CD4-positive, alpha-beta T cell treated with Interferon alpha-2 for 1 hour (primary cell): ENCODE data around the gene PTBP2.
A peak's percentile ranks its signal among the peaks of the same experiment; 100 is the strongest.
"Not testable (repeated sequence)": the region's sequence is repeated elsewhere in the genome, so short reads cannot be mapped to it uniquely, and the experiment has no call there.

ENCODE experiments used
- DNase-seq, 2 donors: peaks; one replicate each; pipeline ENCODE4 v3.0.0-alpha.2; 2020 to 2022

PTBP2 gene

DNA sequence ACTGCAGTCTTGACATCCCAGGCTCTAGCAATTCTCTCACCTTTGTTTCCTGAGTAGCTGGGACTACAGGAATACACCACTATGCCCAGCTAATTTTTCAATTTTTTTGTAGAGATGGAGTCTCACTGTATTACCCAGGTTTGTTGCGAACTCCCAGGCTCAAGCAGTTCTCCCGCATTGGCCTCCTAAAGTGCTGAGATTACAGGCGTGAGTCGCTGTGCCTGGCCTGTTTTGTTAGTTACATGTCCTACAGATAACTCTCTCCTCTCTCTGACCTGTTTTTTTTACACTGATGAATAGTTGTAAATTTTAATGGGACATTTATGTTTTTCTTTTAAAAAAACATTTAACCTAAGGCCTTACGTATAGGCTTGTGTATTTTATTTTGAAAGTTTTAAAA lies 19.8 kb downstream of the PTBP2 start:
- no peak for DNase-seq

DNA sequence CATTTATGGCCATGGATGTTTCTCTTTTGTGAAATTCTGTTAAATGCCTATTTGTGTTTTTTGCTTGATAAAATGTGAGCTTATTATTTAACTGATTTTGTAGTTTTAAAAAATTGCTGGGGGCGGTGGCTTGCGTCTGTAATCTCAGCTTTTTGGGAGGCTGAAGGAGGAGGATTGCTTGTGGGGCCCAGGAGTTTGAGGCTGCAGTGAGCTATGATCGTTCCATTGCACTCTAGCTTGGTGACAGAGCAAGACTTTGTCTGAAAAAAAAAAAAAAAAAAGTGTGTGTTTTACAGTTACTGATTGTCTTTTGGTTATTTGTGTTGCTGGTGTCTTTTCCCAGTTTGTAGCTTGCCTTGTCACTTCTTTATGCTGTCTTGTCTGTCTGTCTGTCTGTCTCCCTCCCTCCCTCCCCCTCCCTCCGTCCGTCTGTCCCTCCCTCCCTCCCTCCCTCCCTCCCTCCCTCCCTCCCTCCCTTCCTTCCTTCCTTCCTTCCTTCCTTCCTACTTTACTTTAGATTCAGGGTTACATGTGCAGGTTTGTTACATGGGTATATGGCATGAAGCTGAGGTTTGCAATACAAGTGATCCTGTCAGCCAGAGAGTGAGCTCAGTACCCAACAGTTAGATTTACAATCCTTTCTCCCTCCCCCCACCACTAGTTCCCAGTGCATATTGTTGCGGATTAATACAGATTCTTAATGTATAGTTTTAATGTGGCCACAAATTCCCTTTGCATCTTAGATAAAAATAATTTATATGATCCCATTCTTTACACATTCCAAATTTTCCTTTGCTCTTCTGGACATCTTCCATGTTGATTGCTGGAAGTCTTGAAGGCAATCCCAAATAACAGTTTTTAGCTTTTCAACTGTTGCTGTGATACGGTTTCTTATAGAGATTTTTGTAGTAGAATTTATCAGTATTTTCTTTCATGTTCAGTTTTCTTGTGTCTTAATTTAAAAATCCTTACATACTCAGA lies 25.1 kb downstream of the PTBP2 start:
- no peak for DNase-seq

DNA sequence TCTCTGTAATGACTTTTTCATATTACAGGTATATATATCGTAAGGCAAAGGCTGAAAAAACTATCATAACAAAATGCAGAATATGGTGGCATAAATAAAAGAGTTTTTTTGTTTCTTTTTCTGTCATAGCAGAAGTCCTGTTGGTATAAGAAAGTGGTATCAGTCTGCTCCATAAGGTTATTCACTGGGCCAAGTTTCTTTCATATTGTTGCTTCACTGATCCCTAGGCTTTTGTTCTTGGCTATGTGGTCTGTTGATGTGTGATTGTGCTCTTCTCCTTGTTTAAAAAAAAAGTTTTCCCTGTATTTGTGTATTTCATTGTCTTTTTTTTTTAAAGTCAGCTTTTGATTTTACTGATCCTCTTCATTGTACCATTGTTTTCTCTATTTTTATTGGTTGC lies 26.0 kb downstream of the PTBP2 start:
- no peak for DNase-seq

DNA sequence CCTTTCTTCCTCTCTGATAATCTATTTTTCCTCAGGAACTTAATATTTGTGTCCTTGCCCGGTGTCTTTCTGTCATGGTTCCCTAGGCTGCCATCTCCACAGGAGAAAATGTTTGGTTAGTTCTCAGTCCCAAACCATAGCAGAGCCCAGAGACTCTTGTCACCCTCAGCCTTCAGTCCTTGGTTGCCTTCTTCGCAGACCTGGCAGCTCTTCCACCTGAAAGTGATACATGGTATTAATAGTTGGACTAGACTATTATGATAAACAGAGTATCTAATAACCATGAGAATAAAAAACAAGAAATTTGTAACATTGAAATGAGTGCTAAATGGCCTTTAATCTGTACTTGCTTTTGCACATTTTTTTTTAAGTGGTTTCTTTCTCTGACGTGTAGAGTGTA lies 26.5 kb downstream of the PTBP2 start:
- no peak for DNase-seq

DNA sequence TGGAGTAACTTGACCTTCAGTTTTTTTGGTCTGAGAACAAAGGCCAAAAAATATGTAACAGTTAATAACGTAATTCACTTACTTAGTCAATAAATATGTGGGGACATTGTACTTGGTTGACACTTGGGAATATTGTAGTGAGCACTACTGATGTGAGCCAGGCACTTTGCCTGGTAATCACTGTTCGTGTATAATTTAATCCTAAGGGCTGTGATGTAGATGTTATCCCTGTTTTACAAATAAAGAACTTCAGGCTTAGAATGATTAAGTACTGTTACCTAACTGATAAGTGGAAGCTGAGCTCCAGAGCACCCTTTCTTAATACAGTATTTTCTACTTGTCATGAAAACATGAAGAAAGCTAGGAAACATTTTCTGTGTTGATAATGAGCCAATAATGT lies 28.0 kb downstream of the PTBP2 start:
- no peak for DNase-seq

DNA sequence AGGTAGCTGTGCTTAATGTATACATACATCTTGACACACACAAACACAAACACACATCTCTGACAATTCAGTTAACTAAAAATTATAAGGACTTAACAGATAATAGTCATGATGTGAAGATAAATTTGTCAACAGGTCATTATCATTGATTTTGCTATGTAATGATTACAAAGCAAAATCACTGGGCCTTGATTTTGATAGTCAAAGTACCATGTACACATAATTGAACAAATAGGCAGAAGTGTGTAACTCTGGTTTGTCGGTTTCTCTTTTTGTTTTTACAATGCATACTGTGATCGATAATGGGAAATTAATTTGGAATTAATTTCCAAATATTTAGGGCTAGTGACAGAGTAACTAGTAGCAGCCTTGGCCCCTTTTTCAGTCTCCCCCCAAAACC lies 30.8 kb downstream of the PTBP2 start:
- DNase-seq, result no peak

DNA sequence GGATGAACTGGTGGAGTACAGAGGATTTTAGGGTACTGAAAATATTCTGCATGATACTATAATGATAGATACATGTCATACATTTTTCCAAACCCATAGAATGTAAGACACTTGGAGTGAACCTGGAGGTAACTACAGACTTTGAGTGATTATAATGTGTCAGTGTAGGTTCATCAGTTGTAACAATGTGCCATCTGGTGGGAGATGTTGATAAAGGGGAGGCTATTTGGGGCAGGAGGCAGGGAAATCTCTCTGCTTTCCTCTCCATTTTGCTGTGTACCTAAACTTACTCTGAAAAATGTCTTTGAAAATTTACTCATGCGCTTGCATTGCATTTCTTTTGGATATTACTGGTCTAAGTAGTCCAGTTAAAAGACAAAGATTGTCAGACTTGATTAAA lies 35.2 kb downstream of the PTBP2 start:
- DNase-seq, result peak in 1 of 2 donors; percentile 9

DNA sequence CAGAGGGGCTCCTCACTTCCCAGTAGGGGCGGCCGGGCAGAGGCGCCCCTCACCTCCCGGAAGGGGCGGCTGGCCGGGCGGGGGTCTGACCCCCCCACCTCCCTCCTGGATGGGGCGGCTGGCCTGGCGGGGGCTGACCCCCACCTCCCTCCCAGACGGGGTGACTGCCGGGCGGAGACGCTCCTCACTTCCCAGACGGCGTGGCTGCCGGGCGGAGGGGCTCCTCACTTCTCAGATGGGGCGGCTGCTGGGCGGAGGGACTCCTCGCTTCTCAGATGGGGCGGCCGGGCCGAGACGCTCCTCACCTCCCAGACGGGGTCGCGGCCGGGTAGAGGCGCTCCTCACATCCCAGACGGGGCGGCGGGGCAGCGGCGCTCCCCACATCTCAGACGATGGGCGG lies 41.0 kb downstream of the PTBP2 start:
- DNase-seq, result not testable (repeated sequence)

DNA sequence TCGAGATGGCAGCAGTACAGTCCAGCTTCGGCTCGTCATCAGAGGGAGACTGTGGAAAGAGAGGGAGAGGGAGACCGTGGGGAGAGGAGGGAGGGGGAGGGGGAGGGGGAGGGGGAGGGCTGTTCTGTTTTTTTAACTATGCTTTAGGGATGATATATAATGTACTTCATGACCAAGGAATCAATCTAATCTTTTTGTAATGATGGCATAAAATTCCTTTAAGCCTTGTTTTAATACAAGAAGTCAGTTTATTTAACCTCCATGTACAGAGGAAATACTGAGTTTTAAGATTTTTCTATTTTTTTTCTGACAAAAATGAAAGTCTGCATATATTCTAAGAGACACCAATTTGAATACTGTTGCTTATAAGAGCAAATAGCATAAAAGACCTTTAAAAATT lies 41.9 kb downstream of the PTBP2 start:
- DNase-seq, result no peak

DNA sequence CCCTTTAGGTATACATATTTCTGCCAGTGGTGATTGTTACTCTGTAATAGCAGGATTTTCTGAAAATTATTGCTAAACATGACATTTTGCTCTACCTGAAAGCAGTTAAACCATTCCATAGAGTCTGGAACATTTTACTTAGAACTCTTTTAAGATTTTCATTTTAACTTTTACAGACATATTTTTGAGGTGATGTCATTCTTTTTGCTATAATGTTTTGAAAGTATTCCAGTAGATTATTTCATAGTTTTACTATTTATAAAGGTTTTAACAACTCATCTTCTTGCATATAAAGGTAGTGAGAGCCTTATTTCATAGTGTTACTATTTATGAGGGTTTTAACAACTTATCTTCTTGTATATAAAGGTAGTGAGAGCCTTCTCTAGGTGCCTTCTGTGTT lies 42.9 kb downstream of the PTBP2 start:
- no peak for DNase-seq

DNA sequence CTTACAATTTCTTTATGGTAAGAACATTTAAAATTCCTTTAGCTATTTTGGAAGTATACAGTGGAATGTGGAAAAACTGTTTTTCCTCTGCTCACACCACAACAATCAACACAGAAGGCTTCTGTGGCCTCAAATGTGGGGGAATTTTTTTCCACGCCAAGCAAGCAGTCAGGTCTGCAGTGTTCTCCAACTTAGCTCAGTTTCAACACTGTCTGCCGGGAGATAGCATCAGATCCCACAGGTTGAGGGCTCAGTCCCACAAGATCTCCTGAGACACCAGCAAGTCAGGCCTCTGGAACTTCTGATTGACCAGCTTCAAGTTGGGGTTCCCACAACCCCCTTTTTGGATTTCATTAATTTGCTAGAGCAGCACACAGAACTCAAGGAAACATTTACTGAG lies 50.3 kb downstream of the PTBP2 start:
- DNase-seq, result no peak

DNA sequence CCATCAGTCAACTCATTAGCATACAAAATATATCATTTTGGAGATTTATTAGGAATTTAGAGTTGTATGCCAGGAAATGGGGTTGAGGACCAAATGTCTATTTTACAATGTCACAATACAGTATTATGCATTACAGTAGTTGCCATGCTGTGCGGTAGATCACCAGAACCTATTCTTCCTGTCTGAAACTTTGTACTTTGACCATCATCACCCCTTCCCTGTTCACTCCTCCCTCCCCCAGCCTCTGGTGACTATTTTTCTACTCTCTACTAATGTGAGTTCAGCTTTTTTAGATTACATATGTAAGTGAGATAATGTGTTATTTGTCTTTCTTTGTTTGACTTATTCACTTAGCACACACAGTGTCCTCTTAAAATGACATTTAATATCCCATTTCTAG lies 50.8 kb downstream of the PTBP2 start:
- DNase-seq, result no peak

DNA sequence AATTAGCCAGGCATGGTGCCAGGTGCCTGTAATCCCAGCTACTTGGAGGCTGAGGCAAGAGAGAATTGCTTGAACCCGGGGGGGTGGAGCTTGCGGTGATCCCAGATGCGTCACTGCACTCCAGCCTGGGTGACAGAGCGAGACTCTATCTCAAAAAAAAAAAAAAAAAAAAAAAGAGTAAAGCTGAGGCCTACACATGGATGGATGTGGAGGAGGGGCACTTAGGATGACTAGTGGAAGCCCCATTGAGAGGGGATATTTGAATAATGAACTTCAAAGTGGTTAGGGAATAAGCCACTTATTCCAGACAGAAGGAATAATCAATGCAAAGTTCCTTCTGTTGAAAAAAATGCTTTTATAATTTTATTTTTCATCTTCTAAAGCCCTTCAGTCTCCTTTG lies 51.4 kb downstream of the PTBP2 start:
- no peak for DNase-seq

DNA sequence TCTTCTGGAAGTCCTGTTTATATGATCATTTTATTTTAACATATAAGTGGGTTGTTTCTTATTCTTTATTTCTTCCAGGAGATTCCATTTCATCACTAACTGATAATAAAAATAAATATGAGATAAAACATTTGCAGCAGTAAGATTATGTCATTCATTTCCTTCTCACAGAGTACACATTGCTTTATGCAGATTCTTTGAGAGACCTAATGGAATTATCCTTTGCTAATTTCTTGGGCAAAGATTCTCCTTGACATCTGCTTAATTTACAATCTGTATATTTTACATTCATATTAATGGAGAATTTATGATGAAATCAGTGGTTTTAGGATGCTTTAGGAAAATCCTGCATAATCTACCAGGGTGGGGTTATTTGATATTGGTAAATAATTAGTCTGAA lies 60.6 kb downstream of the PTBP2 start:
- no peak for DNase-seq

DNA sequence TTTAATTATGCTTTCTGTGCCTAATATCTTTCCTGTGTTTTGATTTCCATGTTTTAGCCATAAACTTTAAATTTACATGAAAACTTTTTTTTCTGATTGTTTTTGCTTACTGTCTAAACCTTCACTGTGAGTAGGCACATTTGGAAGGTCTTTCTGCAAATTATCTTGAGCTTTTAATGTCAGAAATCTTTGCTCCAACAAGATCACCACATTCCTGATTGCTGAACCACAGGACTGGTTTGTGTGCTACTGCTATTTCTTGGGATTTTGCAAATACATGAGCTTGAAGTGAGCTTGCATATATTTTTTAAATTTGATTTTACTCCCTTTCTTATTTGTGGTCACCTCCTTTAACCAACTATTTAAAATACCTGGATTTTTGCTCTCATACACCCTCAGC lies 61.3 kb downstream of the PTBP2 start:
- DNase-seq, result no peak

DNA sequence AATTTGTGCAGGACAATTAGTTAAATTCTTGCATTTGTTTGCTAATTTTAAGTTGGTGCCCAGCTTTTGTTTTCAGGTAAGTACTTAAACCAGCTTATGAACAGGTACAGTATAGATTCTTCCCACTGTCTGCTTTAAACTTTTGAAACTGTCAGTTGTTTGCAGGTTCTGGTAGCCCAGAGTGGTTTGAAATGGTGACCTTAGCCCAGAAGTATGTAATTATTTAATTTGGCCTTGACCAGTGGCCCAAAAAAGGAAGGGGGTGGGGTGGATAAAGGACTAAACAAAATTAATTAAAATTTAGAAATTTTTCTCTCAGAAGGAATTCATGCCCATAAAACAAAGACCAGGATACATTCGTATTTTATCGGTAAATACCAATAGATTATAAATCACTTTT lies 69.0 kb downstream of the PTBP2 start:
- DNase-seq, result no peak

DNA sequence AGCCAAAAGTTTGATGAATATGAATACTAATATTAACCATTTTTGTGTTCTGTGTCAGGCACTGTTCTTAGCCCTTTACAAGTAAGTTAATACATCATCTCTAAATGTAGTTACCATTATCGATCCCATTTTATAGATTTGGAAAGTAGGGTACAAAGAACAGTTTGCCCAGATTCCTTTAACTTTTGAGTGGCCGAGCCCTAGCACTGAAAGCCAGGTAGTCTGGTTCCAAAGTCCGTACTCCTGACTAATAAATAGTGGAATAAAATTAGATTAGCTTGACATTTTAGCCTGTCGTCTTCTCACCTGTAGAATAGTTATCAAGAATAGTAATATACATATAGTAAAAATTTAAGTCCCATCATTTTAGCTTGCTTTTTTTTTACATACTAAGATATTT lies 70.6 kb downstream of the PTBP2 start:
- DNase-seq, result no peak

DNA sequence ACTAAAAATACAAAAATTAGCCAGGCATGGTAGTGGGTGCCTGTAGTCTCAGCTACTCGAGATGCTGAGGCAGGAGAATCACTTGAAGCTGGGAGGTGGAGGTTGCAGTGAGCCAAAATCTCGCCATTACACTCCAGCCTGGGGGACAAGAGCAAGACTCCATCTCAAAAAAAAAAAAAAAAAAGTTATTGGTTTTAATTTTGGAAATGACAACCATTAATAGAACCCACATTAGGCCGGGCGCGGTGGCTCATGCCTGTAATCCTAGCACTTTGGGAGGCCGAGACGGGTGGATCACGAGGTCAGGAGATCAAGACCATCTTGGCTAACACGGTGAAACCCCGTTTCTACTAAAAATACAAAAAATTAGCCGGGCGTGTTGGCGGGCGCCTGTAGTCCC lies 80.1 kb downstream of the PTBP2 start:
- not testable (repeated sequence) for DNase-seq

DNA sequence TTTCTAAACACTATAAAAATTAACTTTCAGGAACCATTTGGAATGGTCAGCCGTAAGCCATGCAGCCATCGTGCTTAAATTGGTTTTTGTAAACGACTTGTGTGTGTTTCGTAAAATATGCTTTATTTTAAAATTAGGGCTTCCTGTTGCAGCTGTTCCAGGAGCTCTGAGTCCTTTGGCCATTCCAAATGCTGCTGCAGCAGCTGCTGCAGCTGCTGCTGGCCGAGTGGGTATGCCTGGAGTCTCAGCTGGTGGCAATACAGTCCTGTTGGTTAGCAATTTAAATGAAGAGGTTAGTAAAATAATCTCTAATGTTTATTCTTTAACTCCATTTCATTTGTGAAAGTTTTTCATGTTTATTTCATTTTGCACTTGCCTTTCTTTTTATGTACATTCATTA lies 83.1 kb downstream of the PTBP2 start:
- DNase-seq, result no peak

DNA sequence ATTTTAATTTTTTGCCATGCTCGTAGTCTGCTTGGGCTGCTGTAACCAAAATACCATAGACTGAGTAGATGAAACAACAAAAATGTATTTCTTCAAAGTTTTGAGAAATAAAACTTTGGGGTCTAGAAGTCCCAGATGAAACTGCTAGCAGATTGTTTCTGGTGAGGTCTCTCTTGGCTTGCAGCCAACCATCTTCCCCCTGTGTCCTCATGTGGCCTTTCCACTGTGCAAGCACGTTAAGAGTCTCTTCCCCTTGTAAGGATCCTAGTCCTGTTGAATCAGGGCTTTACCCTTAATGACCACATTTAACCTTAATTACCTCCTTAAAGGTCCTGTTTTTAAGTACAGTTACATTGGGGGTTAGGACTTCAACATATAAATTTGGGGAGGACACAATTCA lies 86.6 kb downstream of the PTBP2 start:
- DNase-seq, result no peak

DNA sequence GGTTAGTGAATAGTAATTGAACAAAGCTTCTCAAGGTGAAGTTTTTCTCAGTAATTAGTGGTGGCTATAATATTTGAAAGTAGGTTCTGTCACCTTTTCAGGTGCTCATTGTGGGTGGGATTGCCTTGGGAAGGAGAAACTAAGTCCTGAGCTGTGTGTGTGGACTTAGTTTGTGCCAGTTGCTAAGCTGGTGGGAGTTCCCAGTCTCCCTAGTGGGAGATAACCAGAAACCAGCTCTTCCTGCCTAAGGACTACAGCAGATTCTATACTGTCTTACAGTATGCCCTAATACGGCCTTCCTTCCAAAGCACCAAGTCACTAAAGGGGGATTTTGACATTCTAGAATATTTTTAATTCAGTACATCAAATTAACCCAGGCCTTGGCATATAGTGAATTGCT lies 94.3 kb downstream of the PTBP2 start:
- DNase-seq, result no peak

DNA sequence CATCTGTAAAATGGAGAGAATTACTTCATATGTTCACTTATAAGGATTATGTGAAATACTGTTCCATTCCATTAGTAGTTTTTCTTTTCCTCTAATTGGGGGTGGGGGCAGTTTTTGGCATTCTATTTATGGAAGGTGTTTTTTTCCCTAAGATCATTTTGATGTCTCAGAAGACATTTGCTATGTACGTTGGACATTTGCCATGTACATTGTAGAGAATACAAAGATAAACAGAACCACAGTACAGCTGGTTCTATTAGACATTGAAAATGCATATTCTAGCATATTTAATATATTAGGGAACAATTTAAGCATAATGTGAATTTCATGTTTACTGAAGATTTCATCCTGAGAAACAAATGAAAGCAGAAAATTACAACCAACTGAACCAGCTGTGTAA lies 98.5 kb downstream of the PTBP2 start:
- no peak for DNase-seq

DNA sequence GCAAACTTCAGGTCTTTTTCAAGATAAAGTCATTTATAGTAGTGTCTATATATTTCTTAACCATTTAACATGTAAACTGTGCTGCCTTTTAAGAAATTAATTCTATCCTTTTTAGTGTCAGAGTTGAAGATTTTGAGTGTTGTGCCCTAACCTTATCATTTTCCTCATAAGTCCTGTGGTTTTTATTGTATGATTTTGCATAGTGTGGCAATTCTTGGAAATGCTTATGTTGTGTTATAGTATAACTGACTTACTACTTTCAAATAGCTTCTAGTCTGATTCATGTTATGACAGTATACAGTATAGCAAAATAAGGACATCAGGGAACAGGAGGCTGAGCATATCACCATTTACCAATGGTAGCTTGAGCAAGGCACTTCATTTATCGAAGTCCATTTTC lies 99.1 kb downstream of the PTBP2 start:
- no peak for DNase-seq

DNA sequence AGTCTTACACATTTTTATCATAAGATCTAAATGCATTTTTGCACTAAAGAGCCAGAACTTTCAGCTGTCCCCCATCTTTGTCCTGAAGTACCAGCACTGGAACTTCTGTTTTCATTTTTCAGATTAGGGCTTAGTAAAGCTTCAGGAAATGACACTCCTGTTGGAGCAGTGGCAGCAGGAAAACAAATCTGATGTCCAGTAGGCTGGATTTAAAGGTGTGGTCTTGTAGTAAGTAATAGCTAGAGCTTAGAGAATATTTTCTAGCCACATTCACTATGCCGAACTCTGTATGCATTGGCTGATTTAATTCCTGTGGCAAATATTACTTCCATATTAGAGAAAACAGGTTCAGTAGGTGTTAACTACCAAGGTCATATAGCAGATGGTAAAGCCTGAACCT lies 103.6 kb downstream of the PTBP2 start:
- no peak for DNase-seq

DNA sequence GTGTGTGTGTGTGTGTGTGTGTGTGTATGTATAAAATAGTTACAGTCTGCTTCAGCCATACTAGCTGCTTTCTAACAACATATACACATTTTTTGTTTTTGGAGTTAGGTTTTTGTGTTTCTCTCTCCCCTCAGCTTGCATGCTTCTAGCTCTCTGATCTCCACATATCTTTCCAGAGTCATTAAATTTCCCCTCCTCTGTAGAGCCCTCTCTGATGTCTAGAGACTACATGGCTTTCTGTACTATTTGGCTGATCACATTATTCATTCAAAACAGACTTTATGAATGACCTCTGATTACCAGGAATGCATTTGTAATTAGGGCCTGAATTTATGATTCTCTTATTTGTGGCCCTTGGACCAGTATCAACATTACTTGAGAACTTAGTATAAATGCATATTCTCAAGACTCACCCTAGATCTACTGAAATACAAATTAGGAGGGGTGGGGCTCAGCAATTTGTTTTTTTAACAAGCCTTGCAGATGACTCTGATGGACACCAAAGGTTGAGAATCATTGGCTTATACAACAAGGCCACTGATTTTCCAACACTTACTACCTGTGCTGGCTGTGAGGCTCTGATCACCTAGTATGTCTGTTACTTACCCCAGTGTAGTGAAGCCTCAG lies 104.5 kb downstream of the PTBP2 start:
- no peak for DNase-seq
